SU-DHL-6 (cell line): Measurements from ENCODE around the gene RBM28.

Experiments
- CTCF ChIP-seq: fragments of 200-600 bp; sonication (generic); IDR thresholded peaks from one replicate; pipeline ENCODE4 v1.5.1; 2017; ENCODE audit warnings: antibody characterized with exemption, mild to moderate bottlenecking, low read length, moderate library complexity; ENCODE audit not compliant: insufficient read depth, poor library complexity, severe bottlenecking
- EZH2phosphoT487 ChIP-seq: fragments of 200-600 bp; sonication (generic), shearing (Covaris generic); conservative IDR thresholded peaks from 2 replicates; pipeline ENCODE4 v1.6.1; 2018; ENCODE audit warnings: mild to moderate bottlenecking, antibody characterized with exemption, low read length, moderate library complexity, mixed read lengths

DNA sequence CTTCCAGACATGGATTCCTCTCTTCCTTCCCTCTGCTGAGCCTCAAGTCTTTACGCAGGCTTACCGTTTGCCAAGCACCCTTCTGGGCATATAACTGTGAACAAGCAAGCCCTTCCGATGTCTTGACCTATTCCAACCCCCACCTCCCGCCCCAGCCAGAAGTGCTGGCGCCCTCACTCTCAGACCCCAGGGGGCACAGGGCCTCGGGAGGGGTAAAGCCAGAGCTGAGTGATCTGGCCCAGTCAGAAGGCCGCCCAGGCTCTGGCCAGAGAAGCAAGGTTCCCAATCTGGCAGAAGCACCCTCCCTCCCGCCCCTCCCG, 16.6 kb upstream of the RBM28 start:
- TF ChIP-seq CTCF (no peak), EZH2phosphoT487 (no peak)
